HG02973 (cell line): ENCODE measurements around the gene ANO3.

Experiments
- ATAC-seq: cut with Tn5 transposase; IDR thresholded peaks from one replicate; pipeline ENCODE4 v1.9.1; 2021; ENCODE audit warnings: moderate library complexity; ENCODE audit not compliant: unreplicated experiment

Gene ANO3

DNA sequence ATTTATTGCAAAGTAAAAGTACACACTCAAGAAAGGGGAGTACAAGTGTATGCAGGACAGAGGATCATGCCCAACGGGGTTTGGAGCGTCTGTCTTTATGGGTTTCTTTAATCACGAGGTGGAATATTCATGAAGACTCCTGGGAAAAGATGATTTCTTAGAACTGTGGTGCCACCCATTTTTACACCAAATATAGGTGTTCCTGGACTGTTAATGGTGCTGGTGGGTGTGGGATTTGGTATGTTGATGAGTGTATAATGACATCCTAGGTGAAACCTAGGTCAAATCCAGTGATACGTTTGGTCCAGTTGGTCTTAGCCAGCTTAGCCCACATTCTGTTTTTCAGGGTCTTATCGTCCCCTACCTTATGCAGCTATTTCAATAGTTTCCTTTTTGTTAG, 21.1 kb downstream of the ANO3 start:
- ATAC-seq: no peak

DNA sequence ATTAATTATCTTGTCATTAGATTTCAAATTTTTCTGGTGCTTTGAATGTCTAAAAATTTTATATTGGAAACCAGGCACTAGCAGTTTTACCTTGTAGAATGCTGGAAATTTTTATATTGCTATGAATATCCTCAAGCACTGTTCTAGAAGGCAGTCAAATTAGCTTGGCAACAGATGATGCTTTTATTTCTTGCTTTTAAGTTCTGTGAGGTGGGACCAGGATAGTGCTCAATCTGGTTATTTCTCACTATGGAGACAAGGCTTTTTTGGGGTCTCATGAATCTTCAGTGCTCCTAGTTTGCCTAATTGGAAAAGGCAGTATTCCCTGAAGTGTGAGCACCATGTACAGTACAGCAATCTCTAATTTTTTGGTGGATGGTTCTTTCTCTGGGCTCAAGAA, 27.1 kb downstream of the ANO3 start:
- ATAC-seq: no peak

DNA sequence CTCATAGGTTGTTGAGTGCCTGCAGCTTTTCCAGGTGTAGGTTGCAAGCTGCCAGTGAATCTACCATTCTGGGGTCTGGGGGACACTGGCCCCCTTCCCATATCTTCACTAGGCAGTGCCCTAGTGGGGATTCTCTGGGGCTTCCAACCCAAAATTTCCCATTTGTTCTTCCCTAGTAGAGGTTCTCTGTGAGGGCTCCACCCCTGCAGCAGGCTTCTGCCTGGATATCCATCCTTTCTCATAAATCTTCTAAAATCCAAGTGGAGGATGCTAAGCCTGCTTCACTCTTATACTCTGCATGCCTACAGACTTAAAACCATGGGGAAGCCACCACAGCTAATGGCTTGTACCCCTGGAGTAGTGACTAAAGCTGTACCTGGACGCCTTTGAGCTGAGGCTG, 33.4 kb downstream of the ANO3 start:
- no peak for ATAC-seq

DNA sequence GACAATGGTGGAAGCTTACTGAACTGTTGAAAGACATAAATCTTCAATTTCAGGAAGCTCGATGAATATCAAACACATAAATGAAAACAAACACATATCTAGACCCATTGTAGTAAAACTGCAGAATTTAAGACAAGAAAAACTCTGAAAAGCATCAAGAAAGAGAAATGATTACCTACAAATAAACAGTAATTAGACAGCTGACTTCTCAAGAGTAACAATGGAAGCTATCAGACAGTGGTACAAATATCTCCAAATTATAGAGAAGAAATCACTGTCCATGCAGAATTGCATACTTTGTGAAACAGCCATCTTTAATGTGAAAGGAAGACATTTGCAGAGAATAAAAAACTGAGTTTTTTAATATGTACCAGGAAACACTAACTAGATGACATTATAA, 45.7 kb downstream of the ANO3 start:
- no peak for ATAC-seq

DNA sequence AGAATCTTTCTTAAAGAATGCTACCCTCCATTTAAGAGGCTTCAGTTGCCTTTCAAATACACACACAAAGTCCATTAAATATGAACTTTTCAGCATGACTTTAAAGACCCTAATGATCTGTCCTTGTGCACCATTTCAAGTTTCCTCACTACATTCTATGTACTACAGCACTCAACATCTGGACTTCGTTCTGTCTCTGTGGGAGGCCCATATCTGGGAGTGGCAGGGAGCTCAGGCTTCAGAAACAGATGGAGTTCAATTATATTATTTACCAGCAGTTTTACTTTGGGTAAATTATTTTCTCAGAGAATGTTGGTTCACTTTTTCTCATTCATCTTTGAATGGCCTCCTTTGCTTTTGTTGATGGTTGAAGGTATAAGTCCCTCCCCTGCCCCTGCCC, 67.4 kb downstream of the ANO3 start:
- no peak for ATAC-seq

DNA sequence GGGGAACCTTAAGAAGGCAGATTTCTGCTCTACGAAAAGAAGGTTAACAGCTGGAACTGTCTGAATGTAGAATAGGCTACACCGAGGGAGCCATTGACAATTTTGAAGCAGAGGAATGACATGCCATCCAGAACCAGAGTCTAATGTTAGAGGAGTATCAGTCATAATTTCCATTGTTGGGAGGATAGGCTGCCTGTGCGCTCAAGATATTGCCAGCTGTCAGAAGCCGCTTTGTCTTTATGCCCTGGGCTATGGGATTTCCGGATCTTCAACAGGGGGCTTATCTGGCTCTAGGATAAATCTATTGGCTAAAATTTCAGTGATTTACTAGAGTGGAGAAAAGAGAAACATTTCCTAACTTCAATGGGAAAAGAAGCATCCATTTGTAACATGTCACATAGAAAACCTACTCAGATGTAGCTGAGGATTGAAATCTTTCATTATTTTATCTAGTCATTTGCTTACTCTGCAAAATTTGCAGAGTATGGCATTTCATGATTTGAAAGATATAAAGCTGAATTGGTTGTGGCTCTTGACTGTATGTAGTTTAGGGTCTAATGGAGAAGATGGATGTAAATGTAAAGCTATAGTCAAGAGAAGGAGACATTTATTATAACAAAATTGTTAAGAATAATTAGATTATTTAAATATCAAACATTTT, 78.9 kb downstream of the ANO3 start:
- no peak for ATAC-seq

DNA sequence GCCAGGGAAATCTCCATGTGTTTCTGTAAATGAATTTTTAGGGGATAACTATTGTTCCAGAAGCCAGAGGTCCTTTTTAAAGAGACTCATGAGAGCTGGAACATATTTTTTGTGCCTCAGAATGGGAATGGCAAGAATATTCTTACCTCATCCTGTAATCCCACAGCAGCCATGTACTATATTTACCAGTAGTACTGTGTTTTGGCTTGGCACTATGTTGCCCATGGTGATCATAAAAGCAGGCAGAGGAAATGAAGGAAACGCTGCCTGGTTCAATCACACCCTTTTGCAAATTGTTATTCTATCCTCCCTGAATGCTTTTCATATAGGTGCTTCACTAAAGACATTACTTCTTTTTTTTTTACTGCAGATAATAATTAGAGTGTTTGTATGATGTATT, 81.0 kb downstream of the ANO3 start:
- ATAC-seq: no peak

DNA sequence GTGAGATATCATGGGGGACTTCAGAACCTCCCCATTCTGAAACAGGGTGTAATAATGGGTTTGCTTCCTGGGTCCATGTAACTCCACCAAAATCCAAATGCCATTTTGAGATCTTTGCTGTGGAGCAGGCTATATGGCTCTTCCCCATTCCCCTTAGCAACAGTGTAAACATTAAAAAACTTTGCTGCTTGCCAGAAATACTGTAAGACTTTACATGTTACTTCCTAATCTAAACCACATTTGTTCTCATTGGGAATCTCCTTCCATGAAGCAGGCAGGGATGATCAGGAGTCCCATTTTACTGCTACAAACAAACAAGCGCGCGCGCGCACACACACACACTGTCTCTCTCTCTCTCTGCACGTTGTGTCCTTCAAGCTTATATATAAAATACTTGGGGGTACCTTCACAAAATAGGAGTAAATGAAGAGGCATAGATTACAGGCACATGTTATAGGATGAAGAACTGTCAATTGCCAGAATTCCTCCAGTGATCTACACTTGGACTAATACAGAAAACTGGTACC, 86.5 kb downstream of the ANO3 start:
- ATAC-seq: no peak

DNA sequence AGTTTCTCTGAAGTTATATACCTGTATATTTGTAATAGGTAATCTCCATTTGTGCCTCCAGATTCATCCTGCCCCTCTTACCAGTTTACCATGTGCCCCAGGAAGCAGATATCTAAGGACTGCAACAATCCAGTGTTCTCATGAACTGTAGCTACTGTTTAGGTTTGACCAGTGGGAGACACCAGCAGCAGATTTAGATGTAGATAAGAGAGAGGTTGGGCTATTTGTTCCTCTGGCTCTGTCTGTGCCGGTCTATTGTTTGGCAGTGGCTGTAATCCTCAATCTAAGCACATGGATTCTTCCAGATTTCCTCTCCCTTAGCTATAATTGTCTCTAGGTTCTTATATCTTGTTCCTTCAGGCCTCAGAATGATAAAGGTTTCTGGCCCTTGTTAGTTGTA, 88.4 kb downstream of the ANO3 start:
- no peak for ATAC-seq

DNA sequence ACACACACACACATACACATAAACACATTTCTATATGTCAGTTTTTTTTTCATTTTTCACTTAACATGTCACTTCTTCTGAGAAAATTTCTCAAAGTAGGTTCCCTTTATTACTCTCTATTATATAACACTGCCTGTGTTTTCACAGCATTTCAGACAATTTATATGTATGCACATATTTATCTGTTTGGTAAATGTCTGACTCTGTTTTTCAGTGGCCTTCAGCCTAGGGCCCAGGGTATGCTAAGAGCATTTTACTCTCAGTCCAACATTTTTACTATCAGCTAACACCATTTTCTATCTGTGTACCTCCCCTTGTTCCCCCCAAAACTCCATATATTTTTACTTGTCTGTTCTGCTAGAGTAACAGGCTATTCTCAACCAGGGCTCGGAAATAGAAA, 92.3 kb downstream of the ANO3 start:
- no peak for ATAC-seq

DNA sequence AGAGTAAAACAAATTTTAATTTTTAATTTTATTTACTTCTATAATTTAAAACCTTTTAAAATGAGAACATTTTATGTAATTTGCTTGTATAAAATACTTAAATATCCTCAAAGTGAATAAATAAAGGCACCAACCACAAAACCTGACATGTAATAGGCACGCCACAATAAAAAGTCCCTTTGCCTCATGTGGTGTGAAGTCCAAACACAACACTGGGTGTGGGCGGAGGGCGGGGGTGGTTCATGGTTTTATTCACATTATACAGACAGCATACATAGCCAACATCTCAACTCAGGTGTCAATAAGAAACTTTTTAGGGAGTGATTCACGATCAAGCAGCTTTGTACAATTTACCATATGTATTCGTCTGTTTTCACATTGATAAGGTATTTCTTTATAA, 107.9 kb downstream of the ANO3 start:
- no peak for ATAC-seq

DNA sequence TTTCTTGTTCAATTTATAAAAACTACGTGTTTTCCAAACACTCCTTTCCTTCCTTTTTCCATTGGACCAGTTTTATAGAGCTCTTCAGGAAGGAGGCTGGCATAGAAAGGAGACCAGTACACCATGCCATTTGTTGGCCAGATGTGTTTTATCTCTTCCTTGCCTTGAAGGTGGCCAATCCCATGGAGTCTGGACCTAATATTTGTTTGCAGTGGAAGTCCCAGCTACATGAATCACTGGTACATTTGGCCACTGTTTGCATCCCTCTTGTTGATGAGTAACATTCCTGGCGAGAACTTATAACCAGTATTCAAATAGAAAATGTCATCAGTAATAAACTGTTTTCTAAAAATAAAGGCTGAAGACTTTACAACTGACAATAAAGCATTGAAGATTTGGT, 110.2 kb downstream of the ANO3 start:
- no peak for ATAC-seq

DNA sequence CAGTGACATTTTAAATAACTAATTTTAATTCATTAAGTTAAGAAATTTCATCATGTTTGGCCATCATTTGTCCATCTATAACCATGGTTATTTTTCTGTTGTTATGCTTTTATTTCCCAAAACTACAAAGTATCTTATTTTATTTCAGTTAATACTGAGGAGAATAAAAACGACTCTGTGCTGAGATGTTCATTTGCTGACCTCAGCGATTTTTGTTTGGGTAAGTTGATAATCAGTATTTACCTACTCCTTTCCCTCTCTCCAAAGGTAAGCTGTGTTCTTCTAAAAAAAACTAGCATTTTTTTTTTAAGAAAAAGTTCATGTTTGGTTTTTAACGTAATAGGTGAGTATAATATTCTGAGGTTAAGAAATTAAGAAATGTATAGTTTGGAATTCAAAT, 111.7 kb downstream of the ANO3 start:
- no peak for ATAC-seq

DNA sequence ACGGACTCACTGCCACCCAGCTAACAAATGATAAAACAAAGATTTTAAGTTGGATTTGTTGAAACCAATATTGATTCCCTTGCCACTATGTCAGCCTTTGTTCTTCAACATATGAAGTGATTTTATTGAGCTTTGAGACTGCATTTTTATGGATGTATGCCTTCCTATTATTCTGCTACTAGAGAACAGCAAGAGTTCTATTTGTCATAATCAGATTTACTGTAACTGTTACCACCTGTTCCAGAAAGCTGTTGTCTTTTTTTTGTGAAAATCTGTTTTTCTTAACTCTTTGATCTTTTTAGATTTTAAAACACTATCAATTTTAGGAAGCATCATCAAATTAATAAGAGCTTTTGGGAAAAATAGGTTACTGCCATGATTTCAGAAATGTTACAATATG, 125.7 kb downstream of the ANO3 start:
- ATAC-seq: no peak

DNA sequence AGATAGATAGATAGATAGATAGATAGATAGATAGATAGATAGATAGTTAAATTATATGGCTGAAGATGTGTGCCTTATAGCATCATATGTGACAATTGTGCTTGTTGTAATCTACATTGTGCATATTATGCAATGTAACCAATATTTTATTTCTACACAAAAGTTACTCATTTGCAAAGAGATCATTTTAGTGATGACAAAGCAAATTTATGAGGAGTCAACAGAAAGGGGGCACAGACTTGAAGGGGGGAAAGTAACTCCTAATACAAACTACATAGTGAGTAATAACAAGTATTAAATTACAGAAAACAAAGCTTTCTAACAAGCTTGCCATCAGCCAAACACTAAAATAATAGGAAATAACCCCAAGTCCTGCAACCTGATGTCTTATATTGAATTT, 133.3 kb downstream of the ANO3 start:
- no peak for ATAC-seq

DNA sequence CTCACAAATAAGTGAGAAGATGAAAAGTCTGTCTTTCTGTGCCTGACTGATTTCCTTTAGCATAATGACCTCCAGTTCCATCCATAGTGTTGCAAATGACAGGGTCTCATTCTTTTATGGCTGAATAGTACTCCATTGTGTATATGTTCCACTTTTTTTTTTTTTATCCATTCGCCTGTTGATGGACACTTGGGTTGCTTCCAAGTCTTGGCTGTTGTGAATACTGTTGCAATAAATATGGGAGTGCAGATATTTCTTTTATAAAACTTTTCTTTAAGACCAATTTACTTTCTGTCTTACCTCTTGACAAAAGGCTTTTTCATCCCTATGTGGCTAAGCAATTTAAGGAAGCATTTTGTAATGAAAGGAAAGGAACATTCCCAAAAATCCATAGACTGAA, 135.6 kb downstream of the ANO3 start:
- ATAC-seq: no peak

DNA sequence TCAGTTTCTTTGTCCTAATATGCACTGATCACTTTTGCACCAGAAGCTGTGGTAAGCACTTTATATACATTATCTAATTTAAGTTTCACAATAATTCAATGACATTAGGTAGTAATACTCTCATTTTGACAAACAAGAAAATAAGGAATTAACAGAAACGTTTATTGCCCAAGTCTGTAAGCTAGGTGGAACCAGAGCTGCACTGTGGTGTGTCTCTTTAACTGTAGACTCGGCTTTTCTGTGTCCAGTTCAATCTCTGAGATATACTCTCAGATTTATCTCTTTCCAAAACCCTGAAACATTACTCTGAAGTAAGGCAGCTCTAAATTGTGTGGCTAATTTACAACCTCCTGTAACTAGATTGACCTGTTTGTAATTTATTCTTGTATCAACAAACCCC, 139.1 kb downstream of the ANO3 start:
- ATAC-seq: no peak

DNA sequence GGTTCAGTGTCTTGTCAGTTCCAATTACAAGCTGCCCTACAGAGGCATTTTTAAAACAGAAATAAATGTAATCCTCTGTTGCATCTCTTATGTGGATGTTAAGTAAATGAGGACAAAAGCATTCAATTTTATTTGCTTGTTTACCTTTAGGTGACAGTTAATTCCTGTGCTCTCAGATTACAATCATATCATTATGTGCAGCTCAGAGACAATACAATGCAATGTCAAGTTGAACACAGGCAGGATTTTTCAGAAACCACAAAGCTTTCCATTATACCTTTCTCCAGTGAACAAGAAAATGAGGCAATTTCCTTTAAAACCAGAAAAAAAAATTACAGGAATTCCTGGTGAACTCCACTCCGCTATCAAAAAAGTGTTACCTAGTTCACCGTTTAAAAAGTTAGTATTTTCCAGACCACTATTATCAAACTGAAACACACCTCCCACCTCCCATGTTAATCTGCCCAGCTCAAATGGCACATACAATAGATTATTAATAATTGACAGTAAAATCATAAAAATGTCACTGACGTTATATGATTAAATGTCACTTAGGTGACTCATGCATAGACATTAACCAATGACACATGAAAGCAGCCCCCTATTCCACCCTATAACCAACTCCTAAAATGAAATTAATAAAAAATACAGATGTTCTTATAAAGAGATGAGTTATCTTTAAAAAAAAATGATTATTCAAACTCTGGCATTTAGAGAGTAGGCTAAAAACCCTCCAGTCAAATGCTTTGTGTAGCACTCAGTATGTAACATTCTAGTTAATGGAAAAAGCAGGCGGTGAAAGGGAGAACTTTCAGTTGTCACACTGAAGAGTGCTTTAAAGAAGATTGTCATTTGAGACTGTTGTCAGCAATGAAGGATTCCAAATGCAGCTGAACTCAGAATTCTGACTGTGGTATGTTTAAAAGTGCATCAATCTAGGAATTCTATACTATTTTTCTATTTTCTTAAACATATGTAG, 141.6 kb downstream of the ANO3 start:
- no peak for ATAC-seq

DNA sequence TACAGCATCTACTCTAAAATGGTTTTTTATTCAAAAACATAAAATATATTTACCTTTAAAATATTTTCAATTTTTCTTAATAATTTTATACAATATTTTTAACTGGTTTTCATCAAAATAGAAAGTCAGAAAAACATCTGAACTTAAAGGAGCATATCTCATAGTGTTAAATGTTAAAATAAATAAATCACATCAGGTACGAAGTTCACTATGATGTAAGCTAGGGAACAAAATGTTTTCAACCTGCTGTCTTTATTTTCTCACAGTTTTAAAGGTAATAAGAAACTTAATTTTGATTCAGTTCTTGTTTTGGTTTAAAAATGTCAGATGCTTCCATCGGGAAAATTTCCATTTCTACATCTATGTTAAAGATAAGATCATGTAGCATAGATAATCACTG, 142.5 kb downstream of the ANO3 start:
- ATAC-seq: no peak

DNA sequence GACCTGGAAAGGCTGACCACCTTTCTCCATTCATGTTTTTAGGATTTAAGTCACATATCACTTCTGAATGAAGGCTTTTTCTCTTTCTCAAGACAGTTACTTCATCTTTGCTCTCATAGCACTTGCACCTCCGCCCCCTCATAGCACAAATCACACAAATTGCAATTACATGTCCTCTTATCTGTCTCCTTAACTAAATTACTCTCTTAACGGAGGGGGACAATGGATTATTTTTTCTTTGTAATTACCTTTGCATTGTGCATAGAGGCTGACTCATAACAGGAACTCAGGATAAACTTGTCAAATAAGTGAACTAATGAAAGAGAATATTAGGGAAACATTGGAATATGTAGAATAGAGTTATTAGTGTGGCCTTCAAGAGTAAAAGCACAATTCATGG, 145.5 kb downstream of the ANO3 start:
- no peak for ATAC-seq

DNA sequence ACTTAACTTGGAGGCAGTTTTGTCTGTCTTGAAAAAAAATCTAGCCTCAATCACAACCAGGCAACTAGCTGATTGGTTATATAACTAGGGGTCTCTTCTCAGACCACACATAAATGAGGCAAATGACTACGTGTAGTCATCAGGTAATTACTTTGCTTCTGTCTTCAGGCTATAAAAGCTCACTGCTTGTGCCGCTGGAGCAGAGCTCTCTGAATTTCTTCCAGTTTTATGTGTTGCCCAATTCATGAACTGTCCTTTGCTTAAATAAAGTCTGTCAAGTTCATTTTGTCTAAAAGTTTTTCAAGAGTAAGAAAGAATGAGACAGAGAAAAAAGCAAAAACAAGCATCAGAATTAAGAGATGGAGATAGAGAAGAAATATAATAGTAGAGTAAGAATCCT, 146.8 kb downstream of the ANO3 start:
- ATAC-seq: no peak

DNA sequence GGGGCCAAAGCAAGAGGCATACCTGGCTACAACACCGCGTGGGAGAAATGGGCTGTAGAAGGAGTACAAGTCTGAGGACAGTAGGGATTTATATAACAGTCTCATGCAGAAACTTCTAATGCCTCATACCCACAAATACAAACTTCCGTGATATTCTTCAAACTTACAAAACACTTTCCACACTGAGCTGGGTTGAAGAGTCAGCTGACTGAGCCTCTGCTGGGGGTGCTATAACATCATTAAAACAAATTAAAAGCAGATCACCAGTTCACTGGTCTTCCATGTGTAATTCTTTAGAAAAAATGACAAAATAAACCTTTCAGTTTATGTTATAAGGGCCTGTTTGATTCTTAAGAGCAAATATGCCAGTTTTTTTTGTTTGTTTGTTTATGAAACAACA, 148.1 kb downstream of the ANO3 start:
- no peak for ATAC-seq
